Stimulated activated CD4-positive, alpha-beta T cell treated with anti-CD3 and anti-CD28 coated beads, Interleukin-15, amount 100 ng/mL, for 24 hours (primary cell): Measurements from ENCODE around the gene GALNT2.

Source experiments
- DNase-seq: peaks from one replicate; pipeline ENCODE4 v3.0.0-alpha.2; 2020

Gene GALNT2

DNA sequence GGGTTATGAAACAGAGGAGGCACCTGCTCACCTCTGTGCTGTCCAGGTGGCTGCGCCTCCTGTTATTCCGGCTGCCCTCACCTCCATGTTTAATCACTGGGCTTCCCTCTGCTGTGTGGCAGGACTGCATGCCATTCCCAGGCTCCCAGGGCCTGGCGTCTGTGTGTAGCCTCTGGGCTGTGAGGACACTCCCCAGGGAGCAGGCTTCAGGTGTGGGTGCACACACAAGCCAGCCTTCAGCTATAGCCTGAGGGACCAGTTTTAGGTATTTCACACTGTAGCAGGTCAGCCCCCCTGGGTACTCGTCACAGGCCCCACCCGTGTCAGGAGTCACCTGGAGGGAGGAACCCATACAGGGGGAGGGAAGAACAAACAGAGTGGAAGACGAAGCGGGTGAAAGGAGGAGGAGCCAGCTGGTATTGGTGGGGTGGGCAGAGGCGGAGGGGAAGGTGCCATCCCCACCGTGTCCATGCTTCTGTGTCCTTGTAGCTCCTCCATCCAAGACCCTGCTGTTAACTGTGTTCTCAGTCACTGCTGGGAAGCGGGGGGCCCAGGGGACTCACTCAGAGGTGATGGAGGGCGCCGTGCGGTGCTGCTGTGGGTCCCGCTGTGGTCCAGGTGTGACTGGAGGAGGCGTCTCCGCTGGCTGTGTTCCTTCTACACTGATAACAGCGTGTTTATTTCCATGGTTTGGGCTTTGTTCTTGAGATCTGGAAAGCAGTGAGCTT is 200.5 kb downstream of the GALNT2 start:
- DNase-seq: no peak

DNA sequence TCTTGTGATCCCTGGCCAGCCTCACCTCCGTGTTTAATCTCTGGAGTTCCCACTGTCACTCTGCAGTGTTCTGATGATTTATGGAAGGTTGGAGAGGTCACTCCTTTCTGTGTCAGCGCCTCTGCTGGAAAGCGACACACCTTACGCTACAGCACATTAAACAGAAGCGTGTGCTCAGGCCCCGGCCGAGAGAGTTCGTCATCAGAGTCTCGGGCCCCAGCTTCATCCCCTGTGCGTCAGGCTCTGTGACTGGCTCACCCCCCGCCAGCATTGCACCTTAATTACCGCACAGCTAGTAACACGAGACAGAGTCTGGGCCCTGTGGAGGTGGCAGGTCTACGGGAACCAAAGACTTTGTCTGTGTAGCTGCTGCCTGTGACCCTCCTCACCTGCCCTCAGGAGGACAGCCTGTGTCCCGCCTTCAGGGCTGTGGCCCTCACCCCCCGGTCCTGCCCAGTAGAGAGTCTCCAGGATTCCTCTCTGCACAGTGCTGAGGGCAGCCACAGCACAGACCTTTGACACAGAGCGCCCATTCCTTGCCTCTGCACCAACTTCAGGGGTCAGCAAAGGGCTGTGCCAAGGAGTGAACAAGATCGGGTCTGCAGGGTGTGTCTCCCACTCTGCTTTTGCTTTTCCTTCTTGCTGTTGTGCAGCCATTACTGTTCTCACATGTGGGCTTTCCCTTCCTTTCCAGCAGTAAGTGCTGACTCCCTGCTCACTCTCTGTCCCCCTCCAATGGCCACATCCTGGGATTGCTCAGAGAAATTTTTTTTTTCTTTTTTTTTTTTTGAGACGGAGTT is 201.5 kb downstream of the GALNT2 start:
- DNase-seq: no peak

GRCh38 chr1:230270185-230270558 is 203.1 kb downstream of the GALNT2 start:
- DNase-seq: no peak

DNA sequence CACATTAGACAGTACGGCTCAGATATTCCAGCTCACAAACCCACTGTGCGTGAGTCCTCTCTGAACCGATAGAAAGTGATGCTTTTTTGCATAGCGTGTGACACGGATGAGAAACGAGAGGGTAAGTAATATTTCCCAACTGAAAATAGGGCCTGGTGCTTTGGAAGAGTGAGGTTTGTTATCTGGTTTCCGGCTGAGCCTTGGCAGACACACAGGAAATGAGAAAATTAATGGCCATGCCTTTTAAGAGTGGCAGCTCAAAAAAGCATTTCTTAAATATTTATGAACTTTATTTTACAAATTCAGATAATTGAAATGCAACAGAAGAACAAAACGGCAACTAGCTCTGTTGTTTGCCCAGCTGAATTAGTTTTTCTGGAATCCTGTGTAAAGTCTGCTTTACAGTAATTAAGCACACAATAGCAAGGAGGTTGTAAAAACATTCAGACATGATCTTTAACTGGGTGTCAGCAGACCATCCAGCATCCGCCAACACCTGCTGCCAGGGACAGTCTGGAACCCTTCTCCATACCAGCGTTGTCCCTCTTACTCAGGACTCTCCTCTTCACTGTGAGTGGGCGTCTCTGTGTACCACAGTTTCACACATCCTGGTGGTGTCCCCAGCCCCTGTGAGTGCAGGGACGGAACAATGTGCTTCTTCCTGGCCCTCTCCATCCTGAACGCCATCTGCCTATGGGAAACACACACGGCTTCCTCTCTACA is 203.7 kb downstream of the GALNT2 start:
- peak; percentile 56 for DNase-seq

- no peak for DNase-seq
Observed at GRCh38 chr1:230271300-230272035, 204.4 kb downstream of the GALNT2 start.

GRCh38 chr1:230272557-230272956 is 205.5 kb downstream of the GALNT2 start:
- DNase-seq: no peak

GRCh38 chr1:230273141-230273710 is 206.2 kb downstream of the GALNT2 start:
- DNase-seq: no peak

GRCh38 chr1:230274254-230274653 is 207.2 kb downstream of the GALNT2 start:
- DNase-seq: no peak

DNA sequence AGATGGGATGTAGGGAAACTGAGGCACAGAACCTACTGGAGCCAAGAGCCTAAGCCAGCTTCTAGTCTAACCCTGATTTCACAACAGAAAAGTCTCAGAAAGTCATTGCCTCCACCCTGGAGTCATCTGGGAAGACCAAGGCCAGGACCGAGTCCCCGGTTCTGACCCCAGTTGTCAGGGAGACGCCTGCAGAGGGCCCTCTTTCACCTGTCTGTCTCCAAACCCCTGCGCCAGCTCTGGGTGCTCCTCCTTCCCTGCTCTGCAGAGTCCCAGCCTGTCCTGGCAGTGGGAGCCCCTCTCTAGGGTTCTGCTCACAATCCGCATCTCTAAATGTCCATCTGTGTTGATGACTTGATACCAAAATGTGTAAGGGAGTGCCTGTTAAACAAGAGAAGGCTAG is 209.4 kb downstream of the GALNT2 start:
- no peak for DNase-seq

DNA sequence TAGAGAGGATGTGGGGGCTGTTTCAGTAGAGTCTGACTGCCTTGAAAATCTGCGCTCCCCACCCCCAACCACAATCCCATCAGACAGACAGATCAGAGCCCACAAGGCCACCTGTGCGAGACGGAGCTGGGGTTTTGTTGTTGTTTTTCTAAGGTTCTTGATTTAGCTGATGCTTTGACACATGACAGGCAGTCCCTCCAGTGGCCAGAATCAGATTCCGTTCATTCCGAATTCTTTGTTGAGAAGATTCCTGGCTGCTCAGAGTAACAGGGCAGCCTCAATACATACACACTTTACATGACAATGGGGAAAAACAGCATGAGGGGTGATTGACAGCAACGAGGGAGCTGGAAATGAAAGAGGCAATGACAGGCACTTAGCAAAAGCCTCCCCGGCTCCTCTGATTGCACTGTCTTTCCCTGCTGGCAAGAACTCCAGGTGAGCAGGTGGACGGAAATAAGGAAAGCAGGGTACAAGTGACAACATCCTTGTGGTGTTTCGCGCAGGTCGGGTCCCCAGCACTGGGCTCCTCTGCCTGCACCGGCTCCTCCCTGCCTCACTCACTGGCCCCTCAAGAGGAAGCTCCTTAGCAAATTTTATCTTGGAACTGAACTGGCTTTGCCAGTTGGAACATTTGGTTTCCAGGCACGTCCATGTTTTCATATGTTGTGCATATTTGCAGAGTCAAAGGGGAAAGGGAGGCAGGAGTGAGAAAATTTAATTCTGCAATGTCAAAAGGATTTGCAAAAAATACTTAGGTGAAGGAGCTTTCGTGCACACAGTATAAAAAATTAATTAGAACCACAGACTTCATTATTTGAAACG is 210.4 kb downstream of the GALNT2 start:
- DNase-seq: no peak

- DNase-seq: no peak
Observed at GRCh38 chr1:230278376-230278775, 211.3 kb downstream of the GALNT2 start.

- no peak for DNase-seq
Observed at GRCh38 chr1:230278871-230279582, 212.0 kb downstream of the GALNT2 start.

GRCh38 chr1:230279583-230279945 is 212.5 kb downstream of the GALNT2 start:
- no peak for DNase-seq

DNA sequence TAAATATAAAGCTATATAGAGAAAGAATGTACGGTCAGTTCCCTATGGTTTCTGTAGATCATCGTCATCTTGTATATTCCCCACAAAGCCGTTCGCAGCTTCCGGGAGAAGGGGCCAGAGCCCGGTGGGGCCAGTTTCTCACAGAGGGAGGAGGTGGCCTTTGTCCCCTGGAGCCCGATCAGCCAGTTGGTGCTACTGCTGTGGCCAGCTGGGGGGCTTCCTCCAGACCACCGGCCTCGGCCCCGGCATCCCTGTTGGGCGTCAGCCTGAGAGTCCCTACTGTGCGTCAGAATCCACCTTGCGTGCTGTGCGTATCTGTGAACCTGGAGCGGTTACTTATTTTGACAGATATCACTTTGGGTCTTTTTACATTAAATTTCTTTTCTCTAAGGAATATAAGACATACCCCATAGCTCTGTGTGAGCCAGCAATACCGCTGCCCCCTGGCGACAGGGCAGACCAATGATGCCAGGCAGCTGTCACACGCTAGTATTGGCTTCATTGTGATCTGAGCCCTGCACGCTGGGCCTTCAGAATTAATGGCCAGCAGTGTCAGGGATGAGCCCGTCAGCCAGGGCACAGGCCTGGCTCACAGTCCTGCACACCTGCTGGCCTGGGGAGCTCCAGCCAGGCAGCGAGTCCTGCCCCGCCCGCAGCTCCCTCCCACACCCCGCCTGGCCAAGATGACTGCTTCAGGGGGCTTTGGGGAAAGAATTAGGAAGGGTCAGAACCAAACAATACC is 213.2 kb downstream of the GALNT2 start:
- DNase-seq: no peak

DNA sequence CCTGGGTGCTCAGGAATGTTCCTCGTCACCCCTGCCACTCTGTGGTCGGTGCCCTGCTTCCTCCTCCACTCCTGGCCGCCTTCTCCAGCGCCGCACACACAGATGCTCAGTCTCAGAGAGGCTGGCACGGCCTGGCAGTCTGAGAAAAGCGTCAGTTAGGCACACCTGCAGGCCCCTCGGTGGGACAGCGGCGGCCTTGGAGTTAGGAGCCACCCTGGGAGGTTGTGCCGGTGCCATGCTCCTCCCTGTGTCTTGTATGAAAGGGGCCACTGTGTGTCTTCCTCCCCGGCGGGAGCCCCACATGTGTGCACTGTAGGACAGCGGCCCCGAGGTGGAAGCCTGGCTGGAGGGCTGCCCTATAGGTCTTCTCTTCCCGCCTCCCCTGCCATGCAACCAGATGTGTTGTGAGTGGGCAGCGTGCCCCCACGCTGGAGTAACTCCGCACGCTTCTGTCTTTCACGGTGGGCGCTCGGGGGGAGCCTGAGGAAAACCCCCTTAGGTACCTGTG is 213.9 kb downstream of the GALNT2 start:
- no peak for DNase-seq

DNA sequence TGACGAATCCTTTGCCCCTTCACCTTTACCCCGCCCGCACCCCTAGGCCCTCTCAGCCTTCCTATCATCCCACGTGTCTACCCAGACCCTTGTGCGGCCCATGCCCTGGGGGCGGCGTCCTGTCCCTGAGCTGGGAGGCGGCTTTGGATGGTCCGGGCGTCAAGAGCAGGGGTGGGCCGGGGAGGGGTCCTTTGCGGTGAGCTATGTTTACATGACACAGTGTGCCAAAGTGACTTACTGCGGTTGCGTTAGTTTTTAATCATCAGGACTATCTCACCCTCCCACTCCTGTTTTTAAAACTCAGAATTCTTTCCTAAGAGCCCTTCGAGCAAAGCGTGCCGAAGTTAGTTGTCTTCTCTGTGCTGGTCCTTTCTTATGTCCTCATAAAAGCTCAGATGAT is 214.5 kb downstream of the GALNT2 start:
- no peak for DNase-seq

DNA sequence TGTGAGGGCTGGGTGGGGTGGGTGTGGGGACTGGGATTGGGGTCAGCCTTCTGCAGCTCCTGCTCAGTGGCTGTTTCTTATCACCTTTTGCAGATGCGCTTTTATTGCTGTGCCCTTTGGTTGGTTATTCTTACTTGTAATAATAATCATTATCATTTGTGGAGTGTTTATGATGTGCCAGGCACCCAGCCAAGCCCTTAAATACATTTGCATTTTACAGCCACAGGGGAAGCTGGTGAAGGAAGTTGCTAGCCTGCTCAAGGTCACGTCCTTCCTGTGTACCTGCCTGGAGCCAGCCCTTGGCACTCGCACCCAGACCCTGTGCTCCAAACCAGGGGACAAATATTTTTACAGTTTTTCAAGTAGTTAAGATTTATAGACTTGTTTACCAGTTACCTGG is 215.1 kb downstream of the GALNT2 start:
- DNase-seq: no peak

- no peak for DNase-seq
Observed at GRCh38 chr1:230283678-230284077, 216.6 kb downstream of the GALNT2 start.

GRCh38 chr1:230284891-230285290 is 217.9 kb downstream of the GALNT2 start:
- no peak for DNase-seq

DNA sequence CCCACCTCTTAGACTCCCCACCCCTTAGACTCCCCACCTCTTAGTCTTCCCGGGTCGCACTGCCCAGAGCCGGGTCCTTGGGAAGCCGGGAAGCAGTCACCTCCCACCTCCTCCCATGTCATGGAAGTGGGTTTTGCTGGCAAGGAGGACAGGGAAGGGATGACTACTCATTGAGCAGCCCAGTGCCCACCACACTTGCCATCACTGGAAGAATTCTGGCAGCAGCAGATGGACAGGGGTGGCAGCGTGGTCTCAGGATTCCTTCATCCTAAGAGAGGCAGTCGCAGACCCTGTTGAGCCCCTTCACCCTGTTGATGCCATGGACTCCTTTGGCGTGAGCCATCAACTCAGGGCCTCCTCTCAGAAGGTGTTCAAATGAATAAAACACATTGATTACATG is 218.3 kb downstream of the GALNT2 start:
- DNase-seq: no peak
